Left lung (tissue), 10 donors: ENCODE measurements around the gene PKD2. TPM values are rescaled to one million over a fixed set of nuclear protein-coding genes. Genes with fewer than 3 reads are reported as not detected.

ENCODE experiments used
- ATAC-seq: fragments of 200-7000 bp; cut with Tn5 transposase; one replicate; pipeline ENCODE4 v1.9.1; 2020; ENCODE audit warnings: moderate library complexity
- DNase-seq, 4 donors: peaks; one replicate each; pipeline ENCODE4 v3.0.0-alpha.2; 2013 to 2020
- H3K27ac ChIP-seq, 2 donors: fragments of 200-600 bp; sonication (generic) in 1 of 2; one replicate each; pipeline versions ENCODE4 v1.5.0 to v1.8.0; 2020 to 2021
- H3K27me3 ChIP-seq, 2 donors: fragments of 200-600 bp; sonication (generic) in 1 of 2; one replicate each; pipeline versions ENCODE4 v1.5.0 to v1.8.0; 2020 to 2021
- H3K36me3 ChIP-seq, 2 donors: fragments of 200-600 bp; sonication (generic) in 1 of 2; one replicate each; pipeline versions ENCODE4 v1.5.0 to v1.8.0; 2020 to 2021
- H3K4me1 ChIP-seq, 2 donors: fragments of 200-600 bp; one replicate each; pipeline ENCODE4 v1.8.0; 2021
- H3K4me3 ChIP-seq, 2 donors: fragments of 200-600 bp; sonication (generic) in 1 of 2; one replicate each; pipeline versions ENCODE4 v1.5.0 to v1.8.0; 2020 to 2021; ENCODE audit warnings: mild to moderate bottlenecking in 1 of 2
- H3K9me3 ChIP-seq, 2 donors: fragments of 200-600 bp; sonication (generic) in 1 of 2; one replicate each; pipeline versions ENCODE4 v1.5.0 to v1.8.0; 2020 to 2021
- intact Hi-C, 2 donors: fragments of 100-400 bp; cut with DNase I; formaldehyde crosslinking; loops; one replicate each; pipeline versions ENCODE4 v1.11.2 to v1.14.2; 2022
- polyA plus RNA-seq, 6 donors: library from polyadenylated mRNA; unstranded; fragments of 120-200 nt; gene quantifications; one replicate each; pipeline ENCODE4 v1.2.1, GENCODE V29; 2013; ENCODE audit not compliant: insufficient read length in 6 of 6
- total RNA-seq, 2 donors: library from RNA; stranded (reverse); fragmentation: NEBNext Ultra II Directional; extraction: Animal tissue kit (Norgen Biotek cat#: 25700); gene quantifications; one replicate each; pipeline ENCODE4 v1.2.1, GENCODE V29; 2021
- TF ChIP-seq, protein P1 (sequence below), 2 donors: fragments of 200-600 bp; sonication (generic) in 1 of 2; IDR thresholded peaks; one replicate each; pipeline versions ENCODE4 v1.5.0 to v1.8.0; 2021; ENCODE audit warnings: antibody characterized with exemption in 2 of 2
- donor health status: DM: no; HTN: yes; CAD: no.
- donor health status: DM: no; HTN: no; CAD: no.

Gene PKD2
- total and polyA plus RNA-seq, 8 donors = 22.6 to 72.4 (median 62.0) TPM

DNA sequence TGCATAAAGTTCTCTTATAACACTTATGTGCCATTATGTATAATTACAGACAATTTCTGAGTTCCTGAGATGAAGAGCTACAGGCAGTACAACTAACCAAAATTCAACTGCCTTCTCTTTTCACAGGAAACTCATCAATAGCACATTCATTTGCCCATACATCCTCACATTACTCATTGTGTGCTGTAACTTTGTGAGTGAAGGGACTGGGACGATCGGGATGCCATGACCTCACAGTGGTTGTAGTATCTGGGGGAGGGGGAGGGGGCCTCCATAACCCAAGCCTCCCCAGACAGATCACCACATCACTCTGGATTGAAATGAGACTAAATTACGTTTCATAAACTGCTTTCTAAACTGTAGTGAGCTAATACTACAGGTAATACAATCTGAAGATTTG is 90.3 kb downstream of the PKD2 start:
- ATAC-seq (no peak), DNase-seq (no peak)
- H3K36me3 ChIP-seq = no peaks in the 10 kb centered on the region
- intact Hi-C loops = no loop called here
- no peaks in the 10 kb centered on the region for H3K4me1 ChIP-seq
- no peaks in the 10 kb centered on the region for H3K9me3 ChIP-seq
- no peaks in the 10 kb centered on the region for H3K27me3 ChIP-seq
- TF ChIP-seq, protein P1, sequence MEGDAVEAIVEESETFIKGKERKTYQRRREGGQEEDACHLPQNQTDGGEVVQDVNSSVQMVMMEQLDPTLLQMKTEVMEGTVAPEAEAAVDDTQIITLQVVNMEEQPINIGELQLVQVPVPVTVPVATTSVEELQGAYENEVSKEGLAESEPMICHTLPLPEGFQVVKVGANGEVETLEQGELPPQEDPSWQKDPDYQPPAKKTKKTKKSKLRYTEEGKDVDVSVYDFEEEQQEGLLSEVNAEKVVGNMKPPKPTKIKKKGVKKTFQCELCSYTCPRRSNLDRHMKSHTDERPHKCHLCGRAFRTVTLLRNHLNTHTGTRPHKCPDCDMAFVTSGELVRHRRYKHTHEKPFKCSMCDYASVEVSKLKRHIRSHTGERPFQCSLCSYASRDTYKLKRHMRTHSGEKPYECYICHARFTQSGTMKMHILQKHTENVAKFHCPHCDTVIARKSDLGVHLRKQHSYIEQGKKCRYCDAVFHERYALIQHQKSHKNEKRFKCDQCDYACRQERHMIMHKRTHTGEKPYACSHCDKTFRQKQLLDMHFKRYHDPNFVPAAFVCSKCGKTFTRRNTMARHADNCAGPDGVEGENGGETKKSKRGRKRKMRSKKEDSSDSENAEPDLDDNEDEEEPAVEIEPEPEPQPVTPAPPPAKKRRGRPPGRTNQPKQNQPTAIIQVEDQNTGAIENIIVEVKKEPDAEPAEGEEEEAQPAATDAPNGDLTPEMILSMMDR (IDR thresholded peaks at IDR 0.05) = no peak
- no peak overlapping the region for H3K27ac ChIP-seq
- H3K4me3 ChIP-seq = no peak overlapping the region

DNA sequence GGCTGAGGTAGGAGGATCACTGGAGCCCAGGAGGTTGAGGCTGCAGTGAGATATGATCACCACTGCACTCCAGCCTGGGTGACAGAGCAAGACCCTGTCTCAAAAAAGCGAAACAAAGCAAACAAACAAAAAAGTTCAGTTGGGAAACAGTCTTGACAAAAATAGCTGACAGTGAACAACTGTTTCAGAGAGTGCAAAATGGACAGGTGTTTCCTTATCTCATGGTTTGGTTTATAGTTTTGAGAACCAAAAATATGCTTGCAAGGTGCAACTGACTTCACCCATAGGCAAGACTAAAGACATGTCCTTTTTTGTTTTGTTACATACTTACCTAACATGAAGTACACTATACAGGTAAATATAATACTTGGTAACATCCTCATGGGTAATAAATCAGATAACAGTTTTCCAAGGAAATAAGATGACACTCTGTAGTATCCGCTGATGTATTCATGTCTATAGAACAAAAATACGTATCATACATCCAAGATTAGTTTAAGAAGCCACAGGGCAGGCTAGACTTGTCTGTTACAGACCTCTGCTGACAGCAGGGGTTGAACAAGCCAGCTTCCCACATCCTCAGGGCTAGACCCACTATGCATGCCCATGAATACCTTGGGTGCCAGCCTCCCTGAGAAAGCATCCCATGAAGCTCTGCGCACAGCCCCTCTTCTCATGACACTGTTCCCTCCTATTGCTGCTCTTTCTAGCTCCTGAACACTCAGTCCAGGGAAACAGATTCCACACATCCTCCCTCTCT is 91.7 kb downstream of the PKD2 start:
- H3K4me1 ChIP-seq = no peaks in the 10 kb centered on the region
- no peaks in the 10 kb centered on the region for H3K27me3 ChIP-seq
- TF ChIP-seq, protein P1 (IDR thresholded peaks at IDR 0.05) = no peak
- ATAC-seq = no peak
- intact Hi-C loops = no loop called here
- no peaks in the 10 kb centered on the region for H3K9me3 ChIP-seq
- no peak overlapping the region for H3K27ac ChIP-seq
- no peaks in the 10 kb centered on the region for H3K36me3 ChIP-seq
- DNase-seq = no peak
- H3K4me3 ChIP-seq = no peak overlapping the region

DNA sequence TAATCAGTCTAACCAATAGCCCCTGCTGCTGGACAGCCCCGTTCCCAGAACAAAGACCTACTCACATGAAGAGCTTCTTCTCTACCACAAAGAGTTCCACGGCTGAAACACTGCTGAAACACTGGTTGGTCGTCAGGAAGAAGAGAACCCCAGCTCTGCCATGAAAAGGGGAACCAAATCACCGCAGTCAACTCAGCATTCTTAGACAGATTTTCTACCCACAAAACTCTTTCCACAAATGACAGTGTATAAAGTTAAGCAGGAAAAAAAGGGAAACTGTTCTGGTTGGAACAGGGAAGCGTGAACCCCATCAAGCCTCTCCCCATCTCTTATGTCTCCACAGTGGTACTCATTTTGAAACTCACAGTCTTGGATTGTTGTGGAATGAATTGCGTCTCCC is 93.7 kb downstream of the PKD2 start:
- no peaks in the 10 kb centered on the region for H3K27me3 ChIP-seq
- no peak overlapping the region for H3K4me3 ChIP-seq
- ATAC-seq = peak; percentile 65
- intact Hi-C loops = no loop called here
- DNase-seq = peak in 1 of 4 donors; percentile 8
- no peaks in the 10 kb centered on the region for H3K4me1 ChIP-seq
- no peaks in the 10 kb centered on the region for H3K9me3 ChIP-seq
- TF ChIP-seq, protein P1 (IDR thresholded peaks at IDR 0.05) = no peak
- H3K36me3 ChIP-seq = no peaks in the 10 kb centered on the region
- no peak overlapping the region for H3K27ac ChIP-seq

DNA sequence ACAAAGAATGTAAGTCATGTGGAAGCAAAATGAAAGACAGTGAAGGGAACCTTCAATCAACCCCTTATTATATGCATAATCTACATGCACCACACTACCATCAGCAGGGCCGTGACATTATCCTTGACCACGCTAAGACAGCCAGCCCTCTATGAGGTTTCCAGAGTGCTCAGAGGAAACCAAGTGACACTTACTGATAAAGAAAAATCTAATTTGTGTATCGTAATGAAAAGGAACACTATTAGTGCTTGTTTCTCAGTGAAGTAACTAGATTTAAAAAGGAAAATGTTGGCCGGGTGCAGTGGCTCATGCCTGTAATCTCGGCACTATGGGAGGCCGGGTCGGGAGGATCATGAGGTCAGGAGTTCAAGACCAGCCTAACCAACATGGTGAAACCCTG is 94.6 kb downstream of the PKD2 start:
- TF ChIP-seq, protein P1 (IDR thresholded peaks at IDR 0.05) = no peak
- H3K36me3 ChIP-seq = no peaks in the 10 kb centered on the region
- no peaks in the 10 kb centered on the region for H3K4me1 ChIP-seq
- DNase-seq = no peak
- H3K27me3 ChIP-seq = no peaks in the 10 kb centered on the region
- H3K4me3 ChIP-seq = no peak overlapping the region
- ATAC-seq = no peak
- intact Hi-C loops = no loop called here
- no peak overlapping the region for H3K27ac ChIP-seq
- H3K9me3 ChIP-seq = no peaks in the 10 kb centered on the region

DNA sequence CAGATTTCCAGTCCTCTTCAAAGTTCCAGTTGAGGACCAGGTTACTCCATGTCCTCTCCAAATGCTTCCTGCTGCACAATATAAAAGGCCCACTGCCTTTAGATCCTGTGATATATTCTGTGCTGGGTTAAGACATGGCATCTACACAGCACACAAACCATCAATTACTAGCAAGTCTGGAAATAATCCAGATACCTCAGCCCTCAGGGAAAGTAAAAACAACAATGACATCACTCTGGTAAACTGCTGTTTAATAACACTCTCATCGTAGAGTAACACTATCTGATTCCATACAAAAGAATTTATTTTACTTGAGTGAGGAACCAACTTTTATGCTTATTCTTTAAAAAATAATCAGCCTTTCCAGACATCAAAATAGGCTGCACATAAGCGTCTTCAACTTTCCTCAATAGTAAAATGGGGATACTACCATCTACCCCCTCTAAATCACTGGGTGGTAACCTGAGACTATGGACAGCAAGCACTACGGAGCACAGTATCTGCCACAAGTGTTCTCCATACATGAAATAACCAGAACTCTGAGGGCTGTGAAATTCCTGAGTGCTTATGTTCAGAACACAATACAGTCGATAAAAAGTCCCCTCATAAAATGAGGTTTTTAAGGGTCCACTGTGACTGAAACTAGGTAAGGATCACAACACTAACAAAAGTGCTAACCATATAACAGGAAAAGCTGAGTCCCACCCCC is 97.6 kb downstream of the PKD2 start:
- Histone ChIP-seq H3K36me3 (no peaks in the 10 kb centered on the region), H3K4me3 (no peak overlapping the region), H3K27ac (no peak overlapping the region), H3K27me3 (no peaks in the 10 kb centered on the region), H3K9me3 (no peaks in the 10 kb centered on the region), H3K4me1 (peaks cover 0 to 7% of the 10 kb centered on the region in 2 donors)
- intact Hi-C loops = no loop called here
- DNase-seq = no peak
- no peak for ATAC-seq
- TF ChIP-seq, protein P1 (IDR thresholded peaks at IDR 0.05) = no peak
